NCI-H2107 treated with DMSO at 0.1 percent for 48 hours (cell line): ENCODE data around the gene USP21.

Source experiments
- DNase-seq: peaks from one replicate; lab custom pipeline; 2025; ENCODE audit not compliant: unreplicated experiment; lab: John Stamatoyannopoulos, UW

Gene USP21

DNA sequence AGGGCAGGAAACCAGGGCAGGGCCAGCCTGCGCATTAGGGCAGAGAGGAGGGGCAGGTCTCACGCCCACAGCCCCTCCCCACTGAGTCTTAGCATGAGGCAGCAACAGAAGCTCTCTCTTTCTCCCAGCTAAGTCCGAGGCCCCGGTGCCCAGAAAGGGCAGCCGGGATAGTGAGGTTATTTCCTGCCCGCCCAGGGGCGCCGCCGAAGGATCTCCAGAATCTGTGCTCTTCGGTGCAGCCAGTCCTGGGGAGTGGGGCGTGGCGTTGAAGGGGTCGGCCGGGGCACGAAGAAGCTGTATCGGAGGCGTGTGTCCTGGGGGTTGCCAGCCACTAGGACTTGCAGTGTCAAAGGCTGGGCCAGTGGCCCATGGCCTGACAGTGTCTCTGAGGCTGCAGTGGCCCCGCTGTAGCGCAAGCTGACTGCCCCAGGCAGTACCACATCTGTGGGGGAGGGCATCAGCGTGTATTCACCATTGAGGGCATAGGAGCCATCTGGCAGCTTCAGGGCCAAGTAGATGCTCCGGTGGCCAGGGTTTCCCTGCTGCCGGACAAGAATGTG, 31.7 kb downstream of the USP21 start:
- DNase-seq, result no peak

DNA sequence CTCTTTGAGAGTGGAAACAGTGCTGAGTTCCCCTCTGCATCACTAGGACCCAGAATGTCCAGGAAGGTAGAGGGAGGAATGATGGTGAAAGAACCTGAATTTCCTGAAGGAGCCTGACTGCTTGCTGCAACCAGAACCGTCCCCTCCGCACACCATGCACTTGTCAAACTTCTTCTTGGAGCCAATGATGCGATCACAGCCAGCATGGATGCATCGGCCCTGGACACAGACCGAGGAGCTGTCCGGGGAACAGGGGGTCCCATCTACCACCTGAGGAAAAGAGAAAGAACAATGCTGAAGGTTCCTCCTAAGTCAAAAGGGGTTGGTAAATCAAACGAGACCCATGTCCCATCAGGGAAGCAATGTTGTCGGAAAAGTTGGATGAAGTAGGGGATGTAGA, 32.7 kb downstream of the USP21 start:
- no peak for DNase-seq

- DNase-seq, result peak; percentile 77
Measured at GRCh38 chr1:161192476-161193465, 33.5 kb downstream of the USP21 start.

- no peak for DNase-seq
Measured at GRCh38 chr1:161193561-161194235, 34.4 kb downstream of the USP21 start.

DNA sequence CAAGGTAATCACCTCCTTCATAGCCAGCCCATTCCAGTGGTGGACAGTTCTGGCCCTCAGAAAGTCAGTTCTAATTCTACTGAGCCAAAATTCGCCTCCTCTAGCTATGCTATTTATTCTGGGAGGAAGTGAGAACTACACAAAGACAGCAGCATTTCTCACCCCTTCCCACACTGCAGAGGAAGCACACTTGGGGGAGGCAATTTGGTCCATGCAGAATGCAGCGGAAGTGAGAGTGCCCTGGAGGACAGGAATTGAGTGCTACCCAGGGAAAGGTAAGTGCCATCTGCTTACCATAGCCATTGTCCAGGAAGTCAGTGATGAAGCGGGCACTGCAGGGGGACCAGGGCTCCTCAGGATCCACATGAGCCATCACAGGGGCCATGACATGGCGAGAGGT, 35.9 kb downstream of the USP21 start:
- no peak for DNase-seq

- DNase-seq, result no peak
Measured at GRCh38 chr1:161196111-161196510, 36.8 kb downstream of the USP21 start.

DNA sequence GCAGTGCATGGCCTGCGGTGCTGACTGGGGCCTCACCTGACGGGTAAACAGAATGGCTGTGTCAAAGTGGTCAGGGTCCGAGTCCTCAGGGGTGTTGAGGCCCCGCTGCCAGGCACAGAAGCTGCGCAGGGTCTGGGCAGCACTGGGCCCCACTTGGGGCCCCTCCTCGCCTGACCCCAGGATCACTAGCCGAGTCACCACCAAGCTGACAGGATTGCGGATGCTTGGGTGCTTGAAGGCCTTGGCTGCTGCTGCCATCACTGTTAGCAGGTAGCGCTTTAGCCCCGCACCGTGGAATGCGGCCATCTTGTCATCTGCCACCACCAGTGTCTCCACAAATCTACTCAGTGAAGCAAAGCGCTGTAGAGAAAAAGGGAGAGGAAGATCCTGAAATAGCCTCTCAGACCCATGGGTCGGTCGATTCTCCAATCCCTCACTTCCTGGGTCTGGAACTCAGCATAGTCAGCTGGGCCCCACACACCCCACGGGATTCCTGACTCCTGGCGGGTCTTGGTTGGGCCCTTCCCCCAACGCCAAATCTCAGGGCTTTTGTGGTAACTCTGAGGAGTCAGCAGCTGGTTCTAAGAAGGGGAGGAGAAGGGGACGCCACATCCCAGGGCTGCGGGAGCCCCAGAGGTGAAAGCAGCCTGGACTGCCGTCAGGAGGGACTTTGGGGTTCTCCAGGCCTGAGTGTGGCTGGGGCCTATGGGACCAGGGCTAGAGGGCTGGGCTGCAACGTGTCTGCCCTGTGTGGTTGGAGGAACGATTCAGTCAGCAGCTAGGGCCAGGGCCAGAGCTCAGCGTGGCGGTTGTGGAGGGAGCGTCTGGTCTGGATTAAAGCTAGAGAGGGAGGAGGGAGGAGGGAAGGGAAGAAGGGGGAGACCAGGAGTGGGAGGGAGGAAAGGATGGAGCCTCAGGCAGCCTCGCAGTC, 37.5 kb downstream of the USP21 start:
- DNase-seq, result no peak

GRCh38 chr1:161197560-161198193, 38.4 kb downstream of the USP21 start:
- DNase-seq, result no peak

DNA sequence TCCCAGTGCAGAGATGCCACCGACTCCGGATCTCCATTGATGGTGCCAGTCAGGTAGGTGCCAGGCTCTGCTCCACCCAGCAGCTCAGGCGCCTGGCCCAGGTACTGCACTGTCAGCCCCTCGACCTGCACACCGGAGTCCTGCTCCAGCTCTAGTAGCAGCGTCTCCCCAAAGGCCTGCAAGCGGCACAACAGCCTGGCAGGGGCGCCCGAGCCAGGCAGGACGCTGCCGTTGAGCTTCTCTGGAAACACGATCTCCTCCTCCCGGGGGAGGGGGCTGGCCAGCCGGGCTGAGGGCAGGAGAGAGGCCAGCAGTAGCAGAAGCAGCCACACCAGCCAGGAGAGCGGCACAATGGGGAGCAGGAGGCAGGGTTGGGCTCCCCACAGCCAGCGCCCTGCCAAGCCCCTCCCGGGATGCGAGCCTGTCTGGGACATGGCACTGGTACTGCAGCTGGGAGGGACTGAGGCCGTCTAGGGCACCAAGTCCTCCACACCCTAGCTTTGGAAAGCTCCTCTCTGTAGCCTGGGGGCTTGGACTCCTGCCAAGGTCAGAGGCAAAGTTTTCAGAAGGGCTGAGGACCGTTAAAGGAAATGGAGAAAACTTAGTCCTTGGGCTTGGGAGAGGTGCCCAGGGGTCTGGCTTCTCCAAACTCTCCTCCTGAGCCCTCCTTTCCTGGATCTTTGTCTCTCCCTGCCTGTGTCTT, 39.0 kb downstream of the USP21 start:
- DNase-seq, result peak; percentile 48

GRCh38 chr1:161198897-161199431, 39.7 kb downstream of the USP21 start, which contains the start of gene ADAMTS4:
Gene ADAMTS4, minus strand, starts transcription at chr1:161199054. Its CDS starts 427 bp downstream, at chr1:161198627.
- DNase-seq, result no peak

- no peak for DNase-seq
Measured at GRCh38 chr1:161199506-161200139, 40.3 kb downstream of the USP21 start.

GRCh38 chr1:161200421-161200991, 41.2 kb downstream of the USP21 start:
- no peak for DNase-seq

GRCh38 chr1:161200992-161201835, 41.9 kb downstream of the USP21 start:
- DNase-seq, result no peak

GRCh38 chr1:161201836-161202712, 42.8 kb downstream of the USP21 start, which contains the start of gene NDUFS2:
Gene NDUFS2, plus strand, starts transcription at chr1:161202367. Its CDS starts 19 bp downstream, at chr1:161202386.
- peak; percentile 98 for DNase-seq

DNA sequence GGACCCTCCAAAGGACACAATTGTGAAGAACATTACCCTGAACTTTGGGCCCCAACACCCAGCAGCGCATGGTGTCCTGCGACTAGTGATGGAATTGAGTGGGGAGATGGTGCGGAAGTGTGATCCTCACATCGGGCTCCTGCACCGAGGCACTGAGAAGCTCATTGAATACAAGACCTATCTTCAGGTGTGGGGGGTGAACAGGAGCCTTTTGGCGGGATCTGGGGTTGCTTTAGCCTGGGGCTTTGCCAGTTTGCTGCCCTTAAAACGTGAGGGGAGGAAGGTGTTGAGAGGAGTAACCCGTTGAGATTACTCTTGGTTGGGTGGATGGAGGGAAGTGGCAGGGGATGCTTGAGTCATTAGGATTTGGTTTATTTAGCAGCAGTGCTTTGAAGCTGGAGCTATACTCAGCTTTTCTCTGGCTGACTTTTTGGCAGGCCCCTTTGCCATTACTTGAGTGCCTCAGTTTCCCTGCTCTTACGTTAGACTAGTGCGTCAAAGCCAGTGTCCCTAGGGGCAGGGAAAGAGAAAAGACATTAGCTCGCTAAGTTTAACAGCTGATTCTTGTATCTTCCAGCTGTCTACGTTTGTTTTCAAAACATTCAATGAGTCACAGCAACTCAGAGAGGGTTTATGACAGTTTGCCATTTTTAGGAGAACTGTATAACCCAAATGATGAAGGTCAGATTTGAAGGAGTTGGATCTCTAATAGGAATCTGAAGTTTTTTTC, 47.3 kb downstream of the USP21 start:
- no peak for DNase-seq

GRCh38 chr1:161207173-161207572, 47.9 kb downstream of the USP21 start:
- no peak for DNase-seq
